GM23248 (cell line): ENCODE data around the gene VTCN1.

Experiments
- EZH2 ChIP-seq: fragments of 200-600 bp; sonication (generic); IDR thresholded peaks from 2 replicates; pipeline ENCODE4 v1.6.1; 2018; ENCODE audit warnings: antibody characterized with exemption, mild to moderate bottlenecking; ENCODE audit not compliant: insufficient read depth, poor library complexity, severe bottlenecking
- EZH2phosphoT487 ChIP-seq: fragments of 200-600 bp; sonication (generic); IDR thresholded peaks from 2 replicates; pipeline ENCODE4 v1.6.1; 2018; ENCODE audit warnings: antibody characterized with exemption, moderate library complexity, mild to moderate bottlenecking, low read depth; ENCODE audit not compliant: insufficient read depth

DNA sequence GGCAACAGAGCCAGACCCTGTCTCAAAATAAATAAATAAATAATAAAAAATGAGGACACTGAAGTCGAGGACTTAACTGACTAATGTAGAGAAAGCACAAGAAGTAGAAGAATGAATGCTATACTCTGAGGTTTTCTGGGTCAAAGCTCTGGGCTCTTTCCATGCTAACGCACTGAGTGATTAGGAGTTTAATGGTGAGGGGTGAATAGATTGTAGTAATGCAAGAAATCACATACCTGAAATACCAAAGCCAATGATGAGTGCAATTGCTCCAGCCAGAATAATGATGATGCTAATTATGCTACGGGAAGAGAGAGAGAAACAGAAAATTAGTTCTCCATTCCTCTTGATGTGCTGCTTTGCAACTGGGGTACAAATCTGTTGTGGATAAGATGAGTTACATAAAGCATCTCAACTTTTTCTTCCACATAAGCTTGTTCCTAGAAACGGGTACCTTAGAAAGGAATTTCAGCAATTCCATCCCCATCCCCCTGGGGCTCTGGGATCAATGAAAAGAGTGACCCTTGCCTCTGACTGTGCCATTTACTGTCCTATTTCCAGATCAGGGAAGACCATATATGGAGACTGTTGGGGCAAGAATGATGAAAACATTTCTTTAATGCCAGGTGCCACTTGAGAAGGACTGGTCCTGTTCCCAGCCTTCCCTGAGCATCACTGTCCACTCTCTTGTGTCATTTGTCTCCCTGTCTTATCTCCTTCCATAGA, 40.7 kb downstream of the VTCN1 start:
- TF ChIP-seq EZH2: no peak
- no peak for TF ChIP-seq EZH2phosphoT487
